Activated CD4-positive, CD25-positive, alpha-beta regulatory T cell treated with anti-CD3 and anti-CD28 coated beads, Interleukin-2, amount 50 U/mL, for 24 hours (primary cell): ENCODE data around the gene SLC15A1.

Source experiments
- ATAC-seq, 2 donors: fragments of 150-1000 bp; cut with Tn5 transposase; one replicate each; pipeline ENCODE4 v1.10.0; 2021; ENCODE audit warnings: mild to moderate bottlenecking in 1 of 2, moderate library complexity in 1 of 2

Gene SLC15A1

GRCh38 chr13:98752467-98753290 is at the start of gene SLC15A1:
SLC15A1 (minus strand) TSS chr13:98752672; CDS start chr13:98752598, 74 bp downstream.
- no peak for ATAC-seq

GRCh38 chr13:98801626-98802418 is 49.4 kb upstream of the SLC15A1 start:
- no peak for ATAC-seq

GRCh38 chr13:98800078-98800477 is 47.6 kb upstream of the SLC15A1 start:
- ATAC-seq = no peak

GRCh38 chr13:98798849-98799645 is 46.6 kb upstream of the SLC15A1 start:
- no peak for ATAC-seq

GRCh38 chr13:98797456-98797855 is 45.0 kb upstream of the SLC15A1 start:
- ATAC-seq = no peak

- ATAC-seq = no peak
Measured at GRCh38 chr13:98796798-98797197, 44.3 kb upstream of the SLC15A1 start.

GRCh38 chr13:98796191-98796590 is 43.7 kb upstream of the SLC15A1 start:
- ATAC-seq = no peak

- ATAC-seq = no peak
Measured at GRCh38 chr13:98795220-98795619, 42.7 kb upstream of the SLC15A1 start.

GRCh38 chr13:98794498-98794897 is 42.0 kb upstream of the SLC15A1 start:
- ATAC-seq = no peak

- ATAC-seq = no peak
Measured at GRCh38 chr13:98792785-98793495, 40.5 kb upstream of the SLC15A1 start.

GRCh38 chr13:98792321-98792720 is 39.8 kb upstream of the SLC15A1 start:
- no peak for ATAC-seq

- ATAC-seq = no peak
Measured at GRCh38 chr13:98791611-98792010, 39.1 kb upstream of the SLC15A1 start.

GRCh38 chr13:98787996-98788395 is 35.5 kb upstream of the SLC15A1 start:
- ATAC-seq = no peak

GRCh38 chr13:98787173-98787572 is 34.7 kb upstream of the SLC15A1 start:
- ATAC-seq = no peak

GRCh38 chr13:98786023-98786422 is 33.6 kb upstream of the SLC15A1 start:
- no peak for ATAC-seq

GRCh38 chr13:98785405-98785804 is 32.9 kb upstream of the SLC15A1 start:
- ATAC-seq = no peak

- ATAC-seq = no peak
Measured at GRCh38 chr13:98784666-98785065, 32.2 kb upstream of the SLC15A1 start.

GRCh38 chr13:98783856-98784478 is 31.5 kb upstream of the SLC15A1 start:
- no peak for ATAC-seq

- no peak for ATAC-seq
Measured at GRCh38 chr13:98782654-98783053, 30.2 kb upstream of the SLC15A1 start.

GRCh38 chr13:98781905-98782304 is 29.4 kb upstream of the SLC15A1 start:
- ATAC-seq = no peak

GRCh38 chr13:98781470-98781869 is 29.0 kb upstream of the SLC15A1 start:
- ATAC-seq = no peak

GRCh38 chr13:98781045-98781444 is 28.6 kb upstream of the SLC15A1 start:
- no peak for ATAC-seq
